HG02588 (cell line): Measurements from ENCODE around the gene STIL.
"Not testable (repeated sequence)": the region's sequence is repeated elsewhere in the genome, so short reads cannot be mapped to it uniquely, and the experiment has no call there.

Source experiments
- ATAC-seq: cut with Tn5 transposase; IDR thresholded peaks from one replicate; pipeline ENCODE4 v1.9.1; 2021; ENCODE audit warnings: mild to moderate bottlenecking, moderate library complexity; ENCODE audit not compliant: unreplicated experiment

The STIL gene

GRCh38 chr1:47223174-47223920 lies 90.6 kb downstream of the STIL start:
- ATAC-seq = no peak

- ATAC-seq = no peak
Observed at GRCh38 chr1:47222476-47222875, 91.5 kb downstream of the STIL start.

- ATAC-seq = no peak
Observed at GRCh38 chr1:47219590-47220220, 94.2 kb downstream of the STIL start.

GRCh38 chr1:47219001-47219400 lies 94.9 kb downstream of the STIL start:
- ATAC-seq = no peak

GRCh38 chr1:47216278-47217059 lies 97.5 kb downstream of the STIL start:
- no peak for ATAC-seq

GRCh38 chr1:47215713-47216112 lies 98.2 kb downstream of the STIL start:
- no peak for ATAC-seq

- ATAC-seq = no peak
Observed at GRCh38 chr1:47214549-47214948, 99.4 kb downstream of the STIL start.

- ATAC-seq = no peak
Observed at GRCh38 chr1:47213230-47213963, 100.5 kb downstream of the STIL start.

GRCh38 chr1:47212636-47213229 lies 101.2 kb downstream of the STIL start:
- ATAC-seq = no peak

- ATAC-seq = no peak
Observed at GRCh38 chr1:47211796-47212269, 102.1 kb downstream of the STIL start.

- no peak for ATAC-seq
Observed at GRCh38 chr1:47210666-47211065, 103.3 kb downstream of the STIL start.

GRCh38 chr1:47209725-47210325 lies 104.1 kb downstream of the STIL start:
- no peak for ATAC-seq

GRCh38 chr1:47209091-47209490 lies 104.9 kb downstream of the STIL start:
- ATAC-seq = no peak

GRCh38 chr1:47208374-47208850 lies 105.5 kb downstream of the STIL start:
- ATAC-seq = no peak

GRCh38 chr1:47207803-47208373 lies 106.1 kb downstream of the STIL start:
- ATAC-seq = no peak

- ATAC-seq = no peak
Observed at GRCh38 chr1:47205918-47206317, 108.0 kb downstream of the STIL start.

- ATAC-seq = not testable (repeated sequence)
Observed at GRCh38 chr1:47203504-47203903, 110.4 kb downstream of the STIL start.

- ATAC-seq = no peak
Observed at GRCh38 chr1:47201179-47201578, 112.8 kb downstream of the STIL start.
